ENCODE measurements around the gene UQCC2.

Gene UQCC2

GRCh38 chr6:33651403-33651802, 60.1 kb downstream of the UQCC2 start:
- no peak for DNase-seq (ENCODE audit: low spot score)

Measured in HuH-7.5 (cell line).